ENCODE measurements around the gene LANCL2.

GRCh38 chr7:55343002-55343781 is 21.9 kb upstream of the LANCL2 start:
- TF ChIP-seq CTCF (IDR thresholded peaks at IDR 0.05), result no peak
- TF ChIP-seq EP300 (IDR thresholded peaks at IDR 0.05), result no peak
- no peak for TF ChIP-seq POLR2A (IDR thresholded peaks at IDR 0.05)
